Gastroesophageal sphincter (tissue), 3 donors: Measurements from ENCODE around the gene GNAI2.

Experiments used
- POLR2A ChIP-seq, 2 donors: fragments of 450-650 bp; IDR thresholded peaks; one replicate each; pipeline ENCODE4 v1.6.1; 2017; ENCODE audit warnings: antibody characterized with exemption in 2 of 2, mild to moderate bottlenecking in 2 of 2, moderate library complexity in 1 of 2
- TF ChIP-seq, protein P1 (sequence below), 4 experiments: fragments of 200-600 bp in 2 of 4; fragments of 450-650 bp in 2 of 4; sonication (generic) in 1 of 4; IDR thresholded peaks; one replicate each; pipeline ENCODE4 v1.5.1; 2017 to 2019; ENCODE audit warnings: antibody characterized with exemption in 4 of 4, mild to moderate bottlenecking in 2 of 4, moderate library complexity in 2 of 4

- TF ChIP-seq, protein P1, sequence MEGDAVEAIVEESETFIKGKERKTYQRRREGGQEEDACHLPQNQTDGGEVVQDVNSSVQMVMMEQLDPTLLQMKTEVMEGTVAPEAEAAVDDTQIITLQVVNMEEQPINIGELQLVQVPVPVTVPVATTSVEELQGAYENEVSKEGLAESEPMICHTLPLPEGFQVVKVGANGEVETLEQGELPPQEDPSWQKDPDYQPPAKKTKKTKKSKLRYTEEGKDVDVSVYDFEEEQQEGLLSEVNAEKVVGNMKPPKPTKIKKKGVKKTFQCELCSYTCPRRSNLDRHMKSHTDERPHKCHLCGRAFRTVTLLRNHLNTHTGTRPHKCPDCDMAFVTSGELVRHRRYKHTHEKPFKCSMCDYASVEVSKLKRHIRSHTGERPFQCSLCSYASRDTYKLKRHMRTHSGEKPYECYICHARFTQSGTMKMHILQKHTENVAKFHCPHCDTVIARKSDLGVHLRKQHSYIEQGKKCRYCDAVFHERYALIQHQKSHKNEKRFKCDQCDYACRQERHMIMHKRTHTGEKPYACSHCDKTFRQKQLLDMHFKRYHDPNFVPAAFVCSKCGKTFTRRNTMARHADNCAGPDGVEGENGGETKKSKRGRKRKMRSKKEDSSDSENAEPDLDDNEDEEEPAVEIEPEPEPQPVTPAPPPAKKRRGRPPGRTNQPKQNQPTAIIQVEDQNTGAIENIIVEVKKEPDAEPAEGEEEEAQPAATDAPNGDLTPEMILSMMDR (IDR thresholded peaks at IDR 0.05): no peak
- no peak for TF ChIP-seq POLR2A (IDR thresholded peaks at IDR 0.05)
These were observed 30.0 kb downstream of the GNAI2 start for GRCh38 chr3:50266017-50266416.
